ENCODE measurements around the gene KNSTRN. TPM values are rescaled to one million over a fixed set of nuclear protein-coding genes. Genes with fewer than 3 reads are reported as not detected.

KNSTRN gene
- total RNA-seq, 1 donor from 2014 or later: 9.2 TPM

DNA sequence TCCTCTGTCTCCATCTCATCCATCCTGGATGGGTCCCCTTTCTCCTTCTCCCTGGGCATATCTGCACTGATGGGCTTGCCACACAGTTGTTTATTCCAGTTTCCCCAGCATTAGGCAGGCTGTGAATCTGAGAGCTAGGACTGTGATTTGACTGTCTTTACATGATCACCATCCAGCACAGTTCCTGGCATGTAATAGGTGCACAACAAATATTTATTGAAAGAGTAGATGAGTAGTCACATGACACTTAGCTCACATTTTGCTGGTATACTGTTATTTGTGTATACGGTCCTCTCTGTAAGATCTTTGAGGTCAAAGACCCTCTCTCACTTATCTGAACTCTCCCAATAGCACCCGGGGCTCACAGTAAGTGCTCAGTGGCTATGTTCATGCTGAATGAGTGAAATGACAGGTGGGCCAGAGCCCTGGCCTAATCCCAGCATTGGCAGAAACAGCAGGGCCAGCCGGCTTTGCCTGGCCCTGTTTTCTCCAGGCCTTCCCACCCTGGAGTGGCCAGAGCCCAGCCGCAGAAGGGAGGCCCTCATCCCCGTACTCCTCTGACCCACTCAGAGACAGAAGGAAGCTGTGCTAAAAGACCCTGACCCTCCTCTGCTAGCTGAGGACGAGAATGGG is 42.1 kb downstream of the KNSTRN start:
- ATAC-seq: no peak
- no peak for DNase-seq (ENCODE audit: low spot score)

DNA sequence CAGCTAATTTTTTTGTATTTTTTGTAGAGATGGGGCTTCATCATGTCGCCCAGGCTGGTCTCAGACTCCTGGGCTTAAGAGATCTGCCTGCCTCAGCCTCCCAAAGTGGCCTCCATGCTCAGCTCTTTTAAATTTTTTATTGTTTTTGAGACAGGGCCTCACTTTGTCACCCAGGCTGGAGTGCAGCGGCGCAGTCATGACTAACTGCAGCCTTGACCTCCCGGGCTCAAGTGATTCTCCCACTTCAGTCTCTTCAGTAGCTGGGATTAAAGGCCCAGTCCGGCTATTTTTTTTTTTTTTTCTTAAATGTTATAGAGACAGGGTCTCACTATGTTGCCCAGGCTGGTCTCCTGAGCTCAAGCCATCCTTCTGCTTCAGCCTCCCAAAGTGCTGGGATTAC is 43.2 kb downstream of the KNSTRN start:
- DNase-seq (ENCODE audit: low spot score) (no peak), ATAC-seq (no peak)

DNA sequence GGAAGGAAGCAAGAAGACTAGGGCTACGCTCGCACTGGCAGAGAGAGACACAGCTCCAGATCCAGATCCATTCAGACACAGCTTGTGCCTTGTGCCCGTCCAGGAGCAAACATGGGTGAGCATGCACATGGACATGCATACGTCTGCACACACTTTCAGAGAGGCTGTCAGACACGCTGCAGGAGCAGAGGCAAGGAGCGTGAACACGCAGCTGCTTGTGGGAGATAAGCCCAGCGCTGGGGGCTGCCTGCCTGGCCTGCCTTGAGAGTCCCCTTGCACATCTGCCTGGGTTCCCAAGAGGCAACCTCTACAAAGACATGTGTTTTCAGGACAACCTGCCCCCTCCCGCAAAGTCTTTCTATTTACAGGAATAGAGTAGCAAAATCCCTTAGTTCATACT is 44.7 kb downstream of the KNSTRN start:
- DNase-seq (ENCODE audit: low spot score) (no peak), ATAC-seq (no peak)

DNA sequence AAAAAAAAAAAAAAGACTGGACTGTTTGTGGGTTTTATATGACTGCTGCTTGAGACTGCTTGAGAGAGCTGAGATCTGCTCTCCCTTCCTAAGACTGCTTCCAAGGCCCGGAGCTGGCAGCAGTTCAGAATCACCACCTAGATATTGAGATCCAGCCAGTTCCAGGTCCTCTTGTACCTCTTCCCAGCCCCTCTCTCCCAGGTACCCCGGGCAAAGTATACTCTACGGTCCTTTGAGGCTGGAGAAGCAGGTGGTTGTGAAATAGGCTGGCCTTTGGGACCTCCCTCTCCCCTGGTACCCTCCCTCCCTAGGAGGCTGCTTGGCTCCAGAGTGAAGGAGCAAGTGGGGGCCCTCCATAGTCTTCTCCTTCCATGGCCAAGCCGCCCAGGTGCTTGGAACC is 45.7 kb downstream of the KNSTRN start:
- DNase-seq (ENCODE audit: low spot score) (no peak), ATAC-seq (no peak)

DNA sequence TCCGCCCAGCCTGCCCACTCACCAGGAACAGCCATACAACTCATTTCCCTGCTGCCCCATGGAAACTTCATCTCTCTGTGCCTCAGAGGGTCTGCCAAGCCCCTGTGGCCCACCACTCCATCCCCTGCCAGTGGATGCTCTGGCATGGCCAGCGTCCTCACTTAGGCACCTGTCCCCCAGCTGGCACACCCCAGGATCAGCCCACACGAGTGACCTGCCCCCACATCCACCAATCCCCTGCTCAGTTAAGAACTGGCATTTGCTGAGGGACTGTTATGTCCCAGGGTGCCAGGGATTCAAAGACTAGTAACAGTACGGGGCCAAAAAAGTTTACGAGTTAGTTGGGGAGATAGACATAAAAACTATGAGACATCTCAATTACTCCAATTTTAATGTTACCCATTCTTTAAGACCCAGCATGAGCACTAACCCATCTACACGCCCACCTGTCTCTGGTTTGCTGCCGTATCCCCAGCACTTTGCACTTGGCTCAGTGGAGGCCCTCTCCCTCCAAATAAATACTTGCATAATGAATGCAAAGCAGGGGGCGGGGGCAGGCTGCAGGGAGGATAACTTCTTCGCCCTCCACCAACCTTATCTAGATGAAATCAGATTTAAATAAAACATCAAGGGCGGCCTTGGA is 46.7 kb downstream of the KNSTRN start:
- ATAC-seq: no peak
- no peak for DNase-seq (ENCODE audit: low spot score)

DNA sequence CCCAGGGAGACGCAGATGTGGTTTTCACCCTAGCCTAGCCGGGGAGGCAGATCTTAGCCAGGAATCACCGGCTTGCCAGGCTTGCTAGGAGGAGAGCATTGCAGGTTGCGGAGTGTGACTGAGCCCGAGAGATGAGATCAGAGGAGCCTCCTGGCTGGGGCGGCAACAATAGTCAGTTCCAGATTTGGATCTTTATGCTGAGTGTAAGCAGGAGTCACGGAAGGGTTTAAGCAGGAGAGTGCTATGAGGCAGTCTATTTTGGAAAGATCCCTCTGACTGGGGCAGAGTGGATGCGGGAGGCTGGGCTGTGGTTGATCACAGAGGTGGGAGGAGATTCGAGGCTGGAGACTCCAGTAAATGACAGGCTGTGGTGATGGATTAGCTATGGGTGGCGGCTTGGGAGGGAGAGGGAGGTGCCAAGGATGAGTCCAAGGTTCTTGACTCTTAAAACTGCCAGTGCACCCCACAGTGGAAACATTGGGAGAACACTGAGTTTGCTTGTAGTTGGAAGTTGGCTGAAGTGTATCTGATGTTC is 47.8 kb downstream of the KNSTRN start:
- ATAC-seq: no peak
- DNase-seq (ENCODE audit: low spot score): no peak

DNA sequence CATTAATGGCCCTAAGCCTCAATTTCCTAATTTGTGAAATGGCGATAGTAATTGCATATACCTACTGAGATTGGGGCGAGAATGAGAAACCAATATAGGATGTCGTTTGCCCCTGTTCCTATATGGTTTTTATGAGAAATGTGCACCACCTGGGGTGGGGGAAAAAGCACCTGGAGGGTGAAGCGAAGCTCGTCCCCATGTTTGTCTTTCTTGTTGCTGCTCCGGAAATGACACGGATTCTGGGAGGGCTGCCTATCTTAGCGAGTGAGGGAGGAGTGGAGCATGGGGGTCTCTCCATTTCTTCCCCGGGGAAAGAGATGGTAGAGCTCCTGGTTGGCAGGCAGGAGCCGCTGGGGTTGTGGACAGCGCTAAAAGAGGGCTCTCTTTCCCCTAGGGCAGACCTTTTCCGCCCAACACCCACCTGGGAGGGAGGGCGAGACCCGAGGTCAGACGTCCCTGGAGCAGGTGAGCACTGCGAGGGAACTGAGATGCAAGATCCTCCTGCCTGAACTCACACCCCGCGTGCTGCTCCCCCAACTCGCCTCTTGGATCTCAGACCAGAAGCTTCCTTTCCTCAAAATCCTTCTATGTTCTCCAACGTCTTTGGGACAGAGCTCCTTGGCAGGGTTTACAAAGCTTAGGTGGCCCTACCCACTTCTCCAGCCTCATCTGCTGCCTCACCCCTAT is 52.6 kb downstream of the KNSTRN start:
- DNase-seq (ENCODE audit: low spot score) (no peak), ATAC-seq (no peak)

DNA sequence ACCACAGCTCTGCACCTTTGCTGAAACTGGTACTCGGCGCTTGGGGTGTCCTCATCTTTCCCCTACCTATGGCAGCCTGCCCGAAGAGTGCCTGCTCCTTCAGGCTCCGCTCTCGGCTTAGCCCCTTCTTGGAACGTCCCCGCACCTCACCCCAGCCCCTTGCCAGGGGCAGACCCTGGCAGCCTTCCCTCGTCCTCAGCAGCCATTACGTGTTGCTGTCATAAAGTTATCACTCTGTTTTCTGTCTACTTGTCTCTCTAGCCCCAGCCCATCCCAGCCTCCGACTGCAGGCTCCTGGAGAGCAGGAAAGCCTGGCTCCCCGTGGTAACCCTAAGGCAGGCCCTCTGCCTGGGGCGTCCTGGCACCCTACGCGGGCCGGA is 53.2 kb downstream of the KNSTRN start:
- no peak for ATAC-seq
- DNase-seq (ENCODE audit: low spot score): no peak

DNA sequence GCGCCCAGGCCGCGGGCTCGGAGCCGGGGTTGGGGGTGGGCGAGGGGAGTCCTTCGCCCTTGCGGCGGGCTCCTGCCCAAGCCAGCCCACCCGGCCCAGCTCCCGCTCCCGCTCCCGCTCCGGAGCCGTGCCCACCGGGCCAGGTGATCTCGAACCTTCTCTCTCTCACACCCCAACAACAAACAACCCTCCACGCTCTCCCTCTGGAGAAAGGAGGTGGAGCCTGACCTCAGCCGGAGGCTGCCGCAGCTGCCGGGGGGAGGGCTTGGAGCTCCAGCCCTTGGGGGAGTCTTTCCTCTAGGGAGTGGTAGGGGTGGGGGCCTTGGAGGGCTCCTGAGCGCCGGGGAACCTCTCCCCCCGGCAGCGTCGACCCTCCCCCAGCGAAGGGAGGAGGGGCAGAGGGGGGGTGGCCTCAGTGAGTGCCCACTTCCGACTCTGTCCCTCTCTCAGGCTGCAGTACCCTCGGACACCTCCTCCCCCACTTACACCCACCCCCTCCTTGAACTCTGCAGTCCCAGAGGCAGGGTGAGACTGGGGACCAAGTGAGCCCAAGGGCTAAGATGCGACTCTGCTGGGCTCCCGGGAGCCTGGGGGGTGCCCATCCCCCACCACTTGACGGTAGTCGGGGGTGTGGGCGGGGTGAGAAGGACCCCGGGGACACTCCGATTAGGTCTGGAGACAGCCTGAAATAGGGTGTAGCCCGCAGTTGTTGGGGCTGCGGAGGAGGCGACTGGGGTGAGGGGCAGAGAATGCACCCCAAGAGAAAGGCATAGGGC is 53.8 kb downstream of the KNSTRN start:
- ATAC-seq (no peak), DNase-seq (ENCODE audit: low spot score) (no peak)

DNA sequence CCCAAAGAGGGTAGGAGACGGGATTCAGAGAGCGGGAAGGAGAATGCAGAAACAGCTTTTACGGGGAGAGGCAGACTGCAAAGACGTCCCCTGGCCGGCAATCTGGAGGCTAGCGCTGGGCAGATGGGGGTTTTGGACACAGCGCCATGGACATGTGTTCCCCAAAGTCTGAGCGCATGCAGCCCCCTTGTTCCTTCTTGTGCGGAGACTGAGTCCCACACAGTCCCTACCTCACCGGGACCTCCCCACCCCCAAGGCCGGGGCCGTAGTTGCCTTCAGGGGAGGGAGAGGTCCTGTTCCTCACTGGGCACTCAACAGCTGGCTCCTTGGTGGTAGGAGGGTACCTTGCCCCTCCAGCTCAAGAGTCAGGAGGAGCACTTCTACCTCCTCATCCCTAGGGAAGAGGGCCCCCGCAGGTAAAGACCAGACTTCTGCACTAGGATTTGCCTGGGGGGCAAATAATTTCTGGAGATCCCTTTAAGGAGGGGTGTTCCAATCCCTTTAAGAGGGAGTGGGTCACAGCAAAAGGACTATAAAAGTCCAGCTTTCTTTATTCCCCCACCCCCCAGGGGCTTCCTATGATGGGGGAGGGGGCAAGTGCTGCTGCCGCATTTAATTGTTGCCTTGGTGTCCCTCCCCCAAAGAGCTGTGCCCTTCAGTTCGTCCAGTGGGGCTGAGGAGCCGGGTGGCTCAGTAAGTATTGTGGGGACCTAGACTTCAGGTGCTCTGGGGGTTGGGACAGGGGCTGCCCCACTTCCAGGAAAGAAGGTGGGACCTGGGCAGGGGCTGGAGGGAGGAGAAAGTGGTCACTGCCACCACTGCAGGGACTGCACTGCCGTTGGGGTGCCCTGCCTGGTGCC is 54.6 kb downstream of the KNSTRN start:
- DNase-seq (ENCODE audit: low spot score): no peak
- no peak for ATAC-seq

DNA sequence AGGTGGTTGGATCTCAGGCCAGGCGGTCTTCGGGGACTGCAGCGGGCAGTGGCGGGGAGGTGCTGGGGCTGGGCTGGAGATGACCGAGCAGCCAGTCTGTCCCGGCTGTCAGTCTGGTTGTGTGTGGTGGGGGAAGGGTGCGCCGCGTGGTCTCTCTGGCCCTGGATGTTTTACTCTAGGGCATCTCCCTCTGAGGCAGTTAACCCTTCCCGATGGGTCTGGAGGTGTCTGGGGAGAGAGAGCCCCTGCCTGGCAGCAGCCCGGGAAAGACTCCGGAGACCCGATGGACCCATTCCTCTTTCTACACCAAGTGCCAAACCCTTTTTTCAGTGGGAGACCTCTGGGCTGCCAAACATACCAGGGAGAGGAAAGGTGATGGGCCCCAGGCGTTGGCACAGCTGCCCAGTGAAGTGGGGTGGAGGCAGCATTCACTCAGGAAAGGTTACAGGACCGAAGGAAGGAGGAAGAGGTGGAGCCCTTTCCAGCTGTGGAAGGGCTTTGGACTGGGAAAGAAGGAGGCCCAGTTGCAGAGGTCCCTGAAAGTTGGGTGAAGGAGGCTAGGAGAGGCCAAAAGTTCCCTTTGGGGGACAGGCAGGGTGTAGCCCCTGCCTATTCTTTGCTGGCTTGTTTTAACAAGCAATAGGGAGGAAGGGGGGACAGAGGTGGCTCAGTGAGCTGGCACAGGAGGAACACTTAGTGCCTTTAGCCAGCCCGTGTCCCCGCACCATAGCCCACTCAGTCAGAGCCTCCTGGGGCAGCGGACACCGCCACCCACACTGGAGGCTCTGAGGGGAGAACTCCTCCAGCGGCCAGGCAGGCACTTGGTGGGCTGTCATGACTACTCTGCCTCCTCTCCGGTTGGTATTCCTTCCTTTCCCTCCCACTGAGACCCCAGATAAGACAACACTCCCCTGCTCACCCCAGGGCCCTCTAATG is 55.5 kb downstream of the KNSTRN start:
- no peak for DNase-seq (ENCODE audit: low spot score)
- no peak for ATAC-seq

DNA sequence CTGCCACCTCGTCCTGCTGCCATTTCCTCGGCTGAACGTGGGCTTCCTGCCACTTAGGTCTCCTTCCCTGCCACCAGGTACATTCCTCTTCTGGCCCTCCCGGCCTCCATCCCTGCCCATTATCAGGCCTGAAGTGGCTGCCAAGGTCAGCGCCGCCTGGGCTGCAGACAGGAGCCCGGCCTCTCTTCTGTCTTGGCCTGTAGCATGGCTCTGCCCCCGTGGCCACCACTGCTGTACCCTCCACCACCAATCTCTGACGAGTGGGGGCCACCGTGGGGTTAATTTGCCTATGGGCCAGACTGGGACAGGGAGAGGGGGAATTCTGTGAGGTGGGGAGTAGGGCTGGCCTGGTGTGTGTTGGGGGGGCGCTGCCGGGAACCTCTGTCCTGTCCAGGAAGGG is 56.2 kb downstream of the KNSTRN start:
- no peak for DNase-seq (ENCODE audit: low spot score)
- ATAC-seq: no peak

DNA sequence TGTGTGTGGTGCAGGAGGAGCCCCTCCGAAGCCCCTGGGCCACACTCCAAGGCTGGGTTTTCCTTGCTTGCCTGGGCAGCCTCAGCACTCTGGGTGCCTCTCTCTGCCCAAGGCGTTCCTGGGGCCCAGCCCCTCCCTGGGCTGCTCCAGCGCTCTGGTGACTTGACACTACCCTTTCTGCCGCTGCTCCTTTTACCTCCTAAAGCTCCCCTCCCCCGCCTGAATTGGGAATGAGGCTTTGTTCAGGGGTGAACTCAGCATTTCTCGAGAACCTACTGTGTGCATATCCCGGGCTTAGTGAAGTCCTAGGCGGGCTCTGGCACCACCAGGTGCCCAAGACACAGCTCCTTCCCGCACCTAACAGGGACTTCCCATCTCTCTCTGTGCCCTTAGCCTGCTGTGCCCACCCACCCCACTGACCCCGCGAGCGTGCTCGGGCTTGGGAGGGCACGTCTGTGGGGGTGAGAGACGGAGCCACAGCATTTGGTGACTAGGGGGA is 57.0 kb downstream of the KNSTRN start:
- DNase-seq (ENCODE audit: low spot score) (no peak), ATAC-seq (no peak)

DNA sequence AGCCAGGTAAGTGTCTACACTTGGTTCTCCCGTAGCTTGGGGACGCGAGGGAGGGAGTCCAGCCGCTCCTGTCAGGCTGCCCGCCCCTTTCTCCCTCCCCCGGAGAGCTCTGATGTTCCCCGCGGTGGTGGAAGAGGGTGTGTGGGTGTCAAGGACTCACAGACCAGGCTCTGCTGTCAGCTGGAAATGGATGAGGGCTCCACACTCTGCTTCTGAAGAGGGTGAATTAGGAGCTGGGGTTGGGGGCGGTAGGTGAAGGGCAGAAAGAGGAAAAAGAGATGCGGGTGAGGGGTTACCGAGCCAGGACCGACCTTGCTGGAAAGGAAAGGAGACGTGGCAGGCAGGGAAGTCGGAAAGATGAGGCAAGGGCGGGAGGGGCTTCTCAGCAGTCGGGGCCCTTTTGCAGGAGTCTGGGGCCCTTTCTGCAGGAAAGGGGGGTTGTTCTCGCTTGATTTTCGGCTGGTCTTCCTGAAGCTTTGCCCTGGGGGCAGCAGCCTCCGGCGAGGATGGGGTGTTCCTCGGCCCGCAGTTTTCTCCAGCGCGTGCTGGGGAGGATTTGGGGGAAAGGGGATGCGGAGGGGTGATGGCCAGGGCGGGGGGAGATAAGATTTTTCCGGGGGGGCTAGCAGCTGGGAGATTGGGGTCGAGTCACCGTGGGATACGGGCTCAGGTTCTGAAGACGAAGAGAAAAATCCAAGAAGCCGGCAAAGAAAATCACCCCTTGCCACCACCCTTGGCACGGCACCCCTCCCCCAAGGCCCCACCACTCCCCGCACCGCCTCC is 57.6 kb downstream of the KNSTRN start:
- ATAC-seq (peak; percentile 21), DNase-seq (ENCODE audit: low spot score) (no peak)

DNA sequence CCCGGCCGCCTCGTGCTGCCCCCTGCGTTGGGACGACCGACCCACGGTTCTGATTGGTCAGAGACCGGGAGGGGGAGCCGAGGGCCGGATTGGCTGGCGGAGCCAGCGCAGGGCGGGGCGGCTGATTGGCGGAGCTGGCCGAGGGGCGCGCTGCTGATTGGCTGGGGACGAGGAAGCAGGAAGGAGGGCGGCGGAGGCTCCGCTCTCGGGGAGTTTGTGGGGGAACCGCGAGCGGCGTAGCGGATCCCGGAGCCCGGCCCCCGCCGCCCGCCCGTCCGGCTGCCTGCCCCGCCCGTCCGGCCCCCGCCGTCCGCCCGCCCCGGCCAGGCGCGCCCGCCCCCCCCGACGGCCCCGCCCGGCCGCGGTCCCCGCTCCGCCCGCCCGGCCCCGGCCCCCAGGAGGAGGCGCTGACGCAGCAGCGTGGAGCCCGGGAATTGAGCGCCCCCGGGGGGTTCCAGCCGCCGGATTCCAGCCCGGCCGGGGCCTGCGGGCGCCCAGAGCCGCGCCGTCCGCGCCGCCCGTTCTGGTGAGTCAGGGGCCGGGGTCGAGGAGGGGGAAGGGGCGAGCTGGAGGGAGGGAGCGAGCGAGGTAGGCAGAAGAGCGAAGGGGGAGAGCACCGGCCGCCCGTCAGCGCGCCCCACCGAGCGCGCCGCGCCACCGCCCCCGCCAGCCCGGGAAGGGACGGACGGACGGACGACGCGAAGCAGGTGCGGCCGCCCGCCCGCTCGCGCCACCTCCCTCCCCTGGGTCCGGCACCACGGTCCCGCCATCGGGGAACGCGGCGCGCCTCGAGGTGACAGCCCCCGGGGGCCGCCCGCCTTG is 58.4 kb downstream of the KNSTRN start, which contains the start of gene BAHD1:
BAHD1 (plus strand) TSS at position 211 of the 822 bp plus-strand sequence. CDS start 17,512 bp downstream, outside the sequence.
- ATAC-seq (peak; percentile 84), DNase-seq (ENCODE audit: low spot score) (peak; percentile 98)

DNA sequence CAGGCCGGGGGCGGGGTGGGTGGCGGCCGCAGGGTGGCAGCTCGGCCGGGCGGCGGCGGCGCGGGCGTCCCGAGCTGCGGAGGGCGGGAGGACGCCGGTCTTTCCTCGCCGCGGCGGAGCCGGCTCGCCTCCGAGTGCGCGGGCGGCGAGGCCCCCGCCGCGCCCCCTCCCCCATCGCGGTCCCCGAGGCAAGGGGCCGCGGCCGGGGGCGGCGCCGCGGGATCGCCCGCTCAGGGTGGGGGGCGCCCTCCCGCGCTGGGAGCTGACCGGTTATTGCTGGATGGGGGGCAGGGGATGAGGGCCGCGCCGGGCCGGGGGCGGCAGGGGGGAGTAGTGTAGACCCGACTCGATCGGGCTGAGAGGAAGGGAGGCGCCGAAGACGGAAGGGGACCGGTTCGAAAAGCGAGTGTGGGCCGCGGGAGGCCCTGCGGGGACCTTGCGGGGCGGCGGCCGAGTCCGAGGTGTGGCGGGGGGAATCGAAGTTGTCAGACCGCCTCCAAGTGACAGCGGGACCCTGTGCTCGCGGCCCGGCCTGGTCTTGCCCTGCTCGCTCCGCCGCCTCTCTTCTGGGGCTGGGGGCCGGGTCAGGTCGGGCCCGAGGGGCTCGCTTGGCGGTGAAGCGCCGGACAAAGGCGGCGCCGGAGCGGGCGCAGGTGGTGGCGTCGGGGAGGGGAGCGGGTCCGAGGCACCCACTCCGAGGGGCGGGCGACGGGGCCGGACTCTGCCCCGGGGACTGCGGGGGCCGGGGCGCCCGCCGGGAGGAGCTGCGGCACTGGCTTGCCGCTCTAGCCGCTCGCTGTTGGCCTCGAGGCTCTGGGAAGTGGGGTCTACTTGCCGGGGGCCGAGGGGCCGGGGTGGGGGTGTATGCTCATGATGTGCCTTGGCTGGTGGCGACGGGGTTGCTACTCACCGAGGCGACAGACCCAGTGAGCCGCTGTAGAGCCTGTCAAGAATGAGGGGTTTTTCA is 59.3 kb downstream of the KNSTRN start:
- ATAC-seq (peak; percentile 38), DNase-seq (ENCODE audit: low spot score) (no peak)
